NCI-H128 (cell line): Measurements from ENCODE around the gene C11orf87.

Experiments used
- DNase-seq: peaks from one replicate; lab custom pipeline; 2025; ENCODE audit not compliant: unreplicated experiment; lab: John Stamatoyannopoulos, UW

The C11orf87 gene

GRCh38 chr11:109421981-109422869 lies at the start of gene C11orf87:
Gene C11orf87 (plus strand): TSS chr11:109422190. CDS start chr11:109423634, 1,444 bp downstream.
- no peak for DNase-seq

- DNase-seq, result no peak
Observed at GRCh38 chr11:109374032-109374431, 48.0 kb upstream of the C11orf87 start.

GRCh38 chr11:109374441-109374840 lies 47.5 kb upstream of the C11orf87 start:
- no peak for DNase-seq

GRCh38 chr11:109377039-109377742 lies 44.8 kb upstream of the C11orf87 start:
- no peak for DNase-seq

- DNase-seq, result no peak
Observed at GRCh38 chr11:109378034-109378433, 44.0 kb upstream of the C11orf87 start.

GRCh38 chr11:109383306-109383705 lies 38.7 kb upstream of the C11orf87 start:
- no peak for DNase-seq

- no peak for DNase-seq
Observed at GRCh38 chr11:109384873-109385272, 37.1 kb upstream of the C11orf87 start.

- no peak for DNase-seq
Observed at GRCh38 chr11:109388982-109389381, 33.0 kb upstream of the C11orf87 start.

- no peak for DNase-seq
Observed at GRCh38 chr11:109390752-109391151, 31.2 kb upstream of the C11orf87 start.

- DNase-seq, result no peak
Observed at GRCh38 chr11:109401545-109401944, 20.4 kb upstream of the C11orf87 start.

GRCh38 chr11:109405671-109406070 lies 16.3 kb upstream of the C11orf87 start:
- DNase-seq, result no peak

- DNase-seq, result no peak
Observed at GRCh38 chr11:109416601-109417000, 5.4 kb upstream of the C11orf87 start.

GRCh38 chr11:109422870-109423465 lies 978 bp downstream of the C11orf87 start:
- DNase-seq, result no peak

GRCh38 chr11:109423466-109424190 lies 1.6 kb downstream of the C11orf87 start:
- DNase-seq, result no peak

GRCh38 chr11:109424901-109425300 lies 2.9 kb downstream of the C11orf87 start:
- DNase-seq, result no peak

GRCh38 chr11:109425554-109425953 lies 3.6 kb downstream of the C11orf87 start:
- DNase-seq, result no peak

- no peak for DNase-seq
Observed at GRCh38 chr11:109426442-109427240, 4.7 kb downstream of the C11orf87 start.

- no peak for DNase-seq
Observed at GRCh38 chr11:109432105-109432504, 10.1 kb downstream of the C11orf87 start.

- DNase-seq, result no peak
Observed at GRCh38 chr11:109433753-109434256, 11.8 kb downstream of the C11orf87 start.

- DNase-seq, result no peak
Observed at GRCh38 chr11:109435121-109435742, 13.2 kb downstream of the C11orf87 start.
